KG1 (cell line): ENCODE data around the gene ARHGDIG.
"Not testable (repeated sequence)": the region's sequence is repeated elsewhere in the genome, so short reads cannot be mapped to it uniquely, and the experiment has no call there.

ENCODE experiments used
- DNase-seq: peaks from one replicate; lab custom pipeline; 2025; lab: John Stamatoyannopoulos, UW

ARHGDIG gene

DNA sequence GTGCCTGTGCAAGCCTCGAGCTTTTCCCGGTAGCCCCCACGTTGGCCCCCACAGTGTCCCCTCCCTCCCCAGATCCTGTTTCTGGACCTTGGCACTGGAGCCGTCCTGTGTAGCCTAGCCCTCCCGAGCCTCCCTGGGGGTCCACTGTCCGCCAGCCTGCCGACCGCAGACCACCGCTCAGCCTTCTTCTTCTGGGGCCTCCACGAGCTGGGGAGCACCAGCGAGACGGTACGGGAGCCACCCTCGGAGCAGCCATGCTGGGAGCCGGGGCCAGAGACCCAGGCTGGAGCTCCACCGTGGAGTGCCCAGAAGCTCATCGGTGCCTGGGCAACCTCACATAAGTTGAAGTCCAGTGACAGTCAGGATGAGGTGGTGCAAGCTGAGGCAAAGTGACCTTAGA is 16.4 kb upstream of the ARHGDIG start:
- no peak for DNase-seq

DNA sequence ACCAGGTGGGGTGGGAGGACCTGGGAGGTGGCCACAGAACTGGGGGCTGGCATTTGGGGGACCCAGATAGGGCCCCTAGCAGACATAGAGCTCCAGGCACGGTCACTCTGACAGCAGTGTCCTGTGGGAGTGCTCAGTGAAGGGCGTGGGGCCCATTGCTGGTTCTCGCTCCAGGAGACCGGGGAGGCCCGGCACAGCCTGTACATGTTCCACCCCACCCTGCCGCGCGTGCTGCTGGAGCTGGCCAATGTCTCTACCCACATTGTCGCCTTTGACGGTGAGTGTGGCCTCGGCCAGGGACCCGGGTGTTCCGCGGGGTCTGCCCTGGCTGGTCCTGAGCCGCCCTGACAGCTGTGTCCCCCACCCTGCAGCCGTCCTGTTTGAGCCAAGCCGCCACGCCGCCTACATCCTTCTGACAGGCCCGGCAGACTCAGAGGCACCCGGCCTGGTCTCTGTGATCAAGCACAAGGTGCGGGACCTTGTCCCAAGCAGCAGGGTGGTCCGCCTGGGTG is 15.9 kb upstream of the ARHGDIG start:
- DNase-seq, result no peak

DNA sequence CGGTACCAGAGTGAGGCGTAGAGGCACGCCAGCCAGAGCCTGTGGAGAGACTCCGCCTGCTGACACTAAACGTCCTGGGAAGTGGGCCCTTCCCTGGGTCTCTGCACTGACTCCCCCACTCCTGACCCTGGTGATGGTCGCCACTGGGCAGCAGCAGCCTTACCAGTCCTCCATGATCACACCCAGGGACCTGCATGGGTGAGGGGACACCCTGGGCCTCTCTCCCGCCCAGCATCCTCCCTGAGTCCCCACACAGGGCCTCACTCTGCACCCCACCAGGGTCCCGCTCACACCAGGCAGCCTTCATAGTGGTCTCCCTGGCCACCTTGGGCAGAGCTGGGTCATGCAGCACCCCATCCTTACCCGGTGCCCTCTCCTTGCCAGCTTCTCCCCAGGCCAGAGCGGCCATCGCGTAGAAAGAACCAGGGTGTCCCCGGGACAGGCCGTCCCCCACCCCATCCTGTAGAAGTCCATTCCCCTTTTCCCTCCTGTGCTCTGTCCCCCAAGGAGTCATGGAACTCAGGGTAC is 15.3 kb upstream of the ARHGDIG start:
- DNase-seq, result no peak

- DNase-seq, result no peak
Measured at GRCh38 chr16:265711-266110, 14.7 kb upstream of the ARHGDIG start.

GRCh38 chr16:266258-267164 is 13.9 kb upstream of the ARHGDIG start:
- no peak for DNase-seq

GRCh38 chr16:267562-267961 is 12.8 kb upstream of the ARHGDIG start:
- DNase-seq, result not testable (repeated sequence)

DNA sequence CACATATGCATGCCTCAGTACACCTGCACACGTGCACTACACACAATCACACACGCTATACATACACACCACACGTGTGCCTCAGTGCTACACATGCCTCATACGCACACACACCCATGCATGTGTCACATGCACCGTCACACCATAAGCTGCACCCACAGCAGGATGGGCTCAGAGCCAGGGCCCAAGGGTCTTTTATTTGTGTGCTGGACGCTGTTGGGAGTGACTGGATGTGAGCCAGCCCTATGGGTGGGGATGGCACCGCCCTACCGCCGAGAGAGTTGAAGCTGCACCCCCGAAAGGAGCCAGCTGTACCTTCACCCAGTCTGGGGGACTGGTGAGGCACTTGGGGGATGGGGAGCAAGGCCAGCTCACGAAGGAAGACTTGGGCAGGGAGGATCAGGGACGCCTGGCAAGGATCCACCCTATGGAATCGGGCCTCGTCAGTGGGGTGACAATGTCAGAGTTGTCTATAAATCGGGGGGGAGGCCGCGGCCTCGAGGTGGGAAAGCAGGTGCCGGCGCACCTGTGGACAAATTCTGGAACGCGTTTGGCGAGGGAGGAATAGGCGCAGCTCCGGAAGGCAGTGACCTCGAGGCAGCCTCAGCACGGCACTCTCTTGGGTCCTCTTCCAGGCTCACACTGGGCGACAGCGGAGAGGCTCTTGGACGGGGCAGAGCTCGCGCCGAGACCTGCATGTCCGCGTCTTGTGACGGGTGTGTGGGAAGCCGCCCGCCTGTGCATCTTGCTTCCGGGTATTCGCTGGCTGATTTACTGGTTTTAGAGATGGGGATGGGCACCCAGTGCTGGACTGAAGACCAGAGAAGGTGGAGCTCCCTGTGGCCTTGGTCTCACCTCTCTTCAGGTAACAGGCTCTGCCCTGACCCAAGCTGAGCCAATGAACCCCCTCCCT is 12.0 kb upstream of the ARHGDIG start:
- no peak for DNase-seq

GRCh38 chr16:269061-269796 is 11.2 kb upstream of the ARHGDIG start:
- DNase-seq, result no peak

GRCh38 chr16:270381-271255 is 9.8 kb upstream of the ARHGDIG start:
- no peak for DNase-seq

DNA sequence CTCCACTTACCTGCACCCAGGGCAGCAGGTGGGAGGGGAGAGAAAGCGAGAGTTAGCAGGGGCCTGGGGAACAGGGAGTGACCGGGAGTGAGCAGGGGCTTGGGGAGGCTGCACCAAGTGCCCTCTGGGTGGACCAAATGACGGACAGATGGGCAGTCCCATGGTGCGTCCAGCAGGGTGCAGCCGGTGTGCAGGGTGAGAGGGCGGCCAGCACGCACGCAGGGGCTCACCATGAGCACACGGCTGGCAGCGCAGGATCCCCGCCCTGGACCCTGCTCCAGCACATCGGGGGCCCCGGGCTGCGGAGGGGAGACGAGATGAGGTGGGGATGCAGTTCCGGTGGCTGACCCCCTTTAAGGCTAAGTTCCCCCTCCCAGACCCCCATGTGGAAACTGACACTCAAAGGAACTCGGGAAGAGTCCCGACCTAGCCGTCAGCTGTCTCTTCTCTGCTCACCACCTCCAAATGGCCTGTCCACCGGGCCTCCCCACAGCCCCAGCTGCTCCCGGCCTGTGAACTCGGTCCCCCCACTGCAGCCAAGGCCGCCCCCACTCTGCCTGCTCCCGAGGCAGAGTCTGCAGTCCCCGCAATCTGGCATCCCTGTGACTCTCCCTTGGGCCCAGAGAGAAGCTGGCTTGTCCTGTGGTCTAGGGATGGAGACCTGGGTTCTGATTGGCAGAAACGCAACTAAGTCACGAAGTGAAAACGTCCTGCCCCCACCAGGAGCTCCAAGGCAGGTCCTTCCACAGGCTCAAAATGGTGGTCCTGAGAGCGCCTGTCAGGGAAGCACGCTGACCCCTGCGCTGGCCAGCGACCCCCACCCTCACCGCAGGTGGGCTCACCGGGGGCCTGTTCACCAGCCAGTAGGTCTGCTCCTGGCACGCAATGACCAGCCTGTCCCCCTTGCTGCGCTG is 7.5 kb upstream of the ARHGDIG start:
- no peak for DNase-seq

DNA sequence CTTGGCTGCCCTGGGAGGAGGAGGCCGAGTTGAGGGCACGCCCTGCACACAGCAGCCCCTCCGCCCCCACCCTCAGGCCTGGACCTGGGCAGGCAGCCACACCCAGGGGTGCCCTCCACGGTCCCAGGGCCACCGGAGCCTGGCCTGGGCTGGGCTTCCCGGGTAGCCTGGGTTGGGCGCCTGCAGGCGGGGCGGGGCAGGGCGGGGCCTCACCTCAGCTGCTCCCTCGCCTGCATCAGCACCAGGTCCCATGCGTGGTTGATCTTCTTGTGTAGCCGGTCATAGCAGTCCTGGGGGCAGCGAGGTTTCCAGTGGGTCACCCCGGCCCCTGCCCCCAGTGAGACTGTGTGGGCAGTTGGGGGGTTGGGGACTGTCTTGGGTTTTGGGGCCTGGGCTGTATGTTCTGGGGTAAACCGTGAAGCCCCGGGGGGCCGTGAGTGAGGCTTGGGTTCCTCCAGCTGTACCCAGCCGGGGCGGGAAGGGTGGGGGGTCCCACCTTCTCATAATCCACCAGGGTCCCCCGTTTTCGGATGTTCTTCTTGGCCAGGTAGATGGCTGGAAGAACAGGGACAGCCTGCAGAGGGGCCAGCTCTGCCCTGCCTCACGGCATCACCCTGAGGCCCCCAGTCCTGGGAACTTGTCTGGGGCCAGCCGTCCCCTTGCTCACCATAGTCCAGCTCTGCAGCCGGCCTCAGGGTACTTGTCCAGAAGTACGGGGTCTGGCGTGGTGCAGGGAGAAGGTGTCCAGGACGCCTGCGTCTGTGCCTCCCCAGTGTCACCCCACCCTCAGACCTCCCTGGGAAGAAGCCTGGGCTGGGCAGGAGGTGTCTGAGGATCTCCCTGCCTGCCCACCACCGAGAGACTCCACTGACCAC is 6.6 kb upstream of the ARHGDIG start:
- DNase-seq, result no peak

DNA sequence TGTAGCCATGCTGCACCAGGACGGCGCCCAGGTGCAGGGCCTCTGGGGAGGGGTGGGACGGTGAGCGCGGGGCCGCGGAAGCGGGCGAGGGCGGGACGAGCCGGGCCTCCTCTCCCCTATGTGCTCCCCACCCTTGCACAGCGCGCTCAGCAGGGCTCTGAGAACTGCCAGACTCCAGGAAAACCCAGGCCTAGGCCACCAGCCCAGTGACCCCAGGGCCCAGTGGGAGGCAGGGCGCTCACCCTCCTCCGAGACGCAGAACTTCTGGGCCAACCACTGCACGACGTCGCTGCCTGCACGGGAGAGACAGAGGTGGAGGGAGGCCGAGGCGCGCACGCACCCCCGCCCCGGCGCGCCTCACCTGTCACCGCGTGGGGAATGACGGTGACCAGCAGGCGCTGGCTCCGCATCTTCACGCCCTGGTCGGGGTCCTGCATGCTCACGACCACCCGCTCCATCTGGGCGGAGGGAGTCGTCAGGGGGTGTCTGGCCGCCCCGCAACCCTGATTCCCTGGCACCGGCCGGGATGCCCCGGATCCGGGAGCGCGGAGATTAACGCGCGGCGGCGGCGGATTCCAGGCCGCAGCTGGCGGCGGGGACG is 5.2 kb upstream of the ARHGDIG start:
- no peak for DNase-seq

GRCh38 chr16:275786-276232 is 4.6 kb upstream of the ARHGDIG start, which contains the start of gene RGS11:
Gene RGS11 (minus strand): TSS chr16:275944. CDS start chr16:275911, 33 bp downstream.
- no peak for DNase-seq

GRCh38 chr16:276426-277077 is 3.8 kb upstream of the ARHGDIG start:
- no peak for DNase-seq

DNA sequence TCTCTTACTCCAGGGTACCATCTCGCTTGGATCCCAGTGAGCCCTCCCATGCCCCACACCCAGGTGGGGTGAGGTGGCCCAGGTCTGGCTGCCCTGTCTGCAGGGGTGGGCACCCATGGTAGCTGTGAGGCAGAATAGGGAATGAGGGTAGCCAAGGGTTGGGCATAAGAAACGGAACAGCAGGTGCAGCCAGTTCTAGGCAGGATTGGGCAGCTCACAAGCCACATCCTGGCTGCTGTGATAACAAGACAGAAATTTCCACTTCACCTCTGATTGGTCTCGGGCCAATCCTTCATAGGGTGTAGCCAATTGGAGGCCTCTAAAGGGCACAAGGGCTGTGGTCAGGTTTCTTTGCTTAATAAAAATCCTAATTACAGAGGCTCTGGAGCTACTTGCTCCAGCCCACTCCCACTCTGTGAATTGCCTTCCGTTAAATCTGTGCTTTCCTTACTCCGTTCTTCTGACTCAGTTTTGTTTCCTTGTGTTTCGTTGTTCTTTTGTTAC is 1.5 kb upstream of the ARHGDIG start:
- DNase-seq, result no peak

- DNase-seq, result no peak
Measured at GRCh38 chr16:279531-279930, 860 bp upstream of the ARHGDIG start.

- DNase-seq, result no peak
Measured at GRCh38 chr16:280005-280460, 358 bp upstream of the ARHGDIG start.
